H1 (cell line): ENCODE measurements around the gene TVP23A. TPM values are rescaled to one million over a fixed set of nuclear protein-coding genes. Genes with fewer than 3 reads are reported as not detected.

Source experiments
- CTCF ChIA-PET: fragments of 300-600 bp; sonication (Branson Sonifier 250); formaldehyde crosslinking; loops from one replicate; lab custom pipeline; 2021; ENCODE audit not compliant: partially characterized antibody; lab: Charles Lee
- POLR2A ChIA-PET: fragments of 300-600 bp; sonication (Branson Sonifier 250); formaldehyde crosslinking; loops from one replicate; lab custom pipeline; 2021; ENCODE audit warnings: inconsistent platforms; ENCODE audit not compliant: partially characterized antibody; lab: Charles Lee
- DNase-seq, 2 experiments: peaks; one replicate each; pipeline versions ENCODE4 v3.0.0 to v3.0.0-alpha.2; 2010 to 2022; ENCODE audit warnings: low spot score in 2 of 2, low read depth in 1 of 2, mixed read lengths in 1 of 2
- FAIRE-seq: peaks from 2 replicates; lab custom pipeline; 2011; peaks lifted over from hg19 to GRCh38; lab: Jason Lieb, UNC
- H2AFZ ChIP-seq: 2 replicates; pipeline ENCODE4 v1.8.1; 2012; ENCODE audit warnings: low read length, inconsistent platforms
- H2AK5ac ChIP-seq: 2 replicates; pipeline ENCODE4 v1.6.1; 2013; ENCODE audit warnings: low read depth, low read length
- H2BK120ac ChIP-seq: replicated peaks from 2 replicates; pipeline ENCODE3; 2013; ENCODE audit warnings: low read depth, low read length, inconsistent platforms
- H2BK12ac ChIP-seq: 2 replicates; pipeline ENCODE4 v1.6.1; 2013; ENCODE audit warnings: low read depth, low read length
- H2BK15ac ChIP-seq: 2 replicates; pipeline ENCODE4 v1.6.1; 2013; ENCODE audit warnings: low read length
- H2BK20ac ChIP-seq: 2 replicates; pipeline ENCODE4 v1.6.1; 2013; ENCODE audit warnings: low read length
- H2BK5ac ChIP-seq: 2 replicates; pipeline ENCODE4 v1.6.1; 2013; ENCODE audit warnings: low read depth, low read length
- H3K14ac ChIP-seq: 2 replicates; pipeline ENCODE4 v1.6.1; 2013; ENCODE audit warnings: inconsistent platforms; ENCODE audit not compliant: insufficient read length
- H3K18ac ChIP-seq: 2 replicates; pipeline ENCODE4 v1.6.1; 2013; ENCODE audit warnings: low read length; ENCODE audit errors: extremely low read depth
- H3K23ac ChIP-seq: 2 replicates; pipeline ENCODE4 v1.6.1; 2013; ENCODE audit warnings: inconsistent platforms; ENCODE audit not compliant: insufficient read length
- H3K23me2 ChIP-seq: 2 replicates; pipeline ENCODE4 v1.6.1; 2013; ENCODE audit warnings: low read depth, low read length
- H3K27ac ChIP-seq: 2 replicates; pipeline ENCODE4 v1.6.1; 2011; ENCODE audit warnings: low read depth, low read length, inconsistent platforms
- H3K27me3 ChIP-seq, 4 experiments: replicated peaks in 1 of 4; 1 replicate in 1 of 4; 2 replicates in 3 of 4; pipeline versions ENCODE4 v1.6.1 to v1.8.1; 2011 to 2013; ENCODE audit warnings: low read length in 3 of 4, mild to moderate bottlenecking in 3 of 4, inconsistent platforms in 2 of 4, mixed read lengths in 2 of 4, moderate library complexity in 1 of 4; ENCODE audit not compliant: control insufficient read depth in 3 of 4, insufficient read depth in 3 of 4; ENCODE audit errors: extremely low read depth in 1 of 4
- H3K36me3 ChIP-seq, 4 experiments: 2 replicates each; pipeline versions ENCODE4 v1.6.1 to v1.8.1; 2011 to 2013; ENCODE audit warnings: mild to moderate bottlenecking in 4 of 4, low read length in 3 of 4, moderate library complexity in 2 of 4, control low read depth in 1 of 4, inconsistent platforms in 1 of 4; ENCODE audit not compliant: insufficient read depth in 4 of 4, control insufficient read depth in 2 of 4
- H3K4ac ChIP-seq: replicated peaks from 2 replicates; pipeline ENCODE3; 2013; ENCODE audit warnings: low read length, low read depth, mixed read lengths, inconsistent platforms; ENCODE audit not compliant: insufficient read length
- H3K4me1 ChIP-seq, 4 experiments: replicated peaks in 1 of 4; 1 replicate in 1 of 4; 2 replicates in 3 of 4; pipeline versions ENCODE4 v1.6.1 to v1.8.1; 2011 to 2013; ENCODE audit warnings: low read length in 3 of 4, inconsistent platforms in 2 of 4, mixed read lengths in 1 of 4; ENCODE audit not compliant: insufficient read depth in 4 of 4, control insufficient read depth in 3 of 4
- H3K4me2 ChIP-seq, 2 experiments: 2 replicates each; pipeline versions ENCODE4 v1.6.1 to v1.8.1; 2011 to 2013; ENCODE audit warnings: low read depth in 2 of 2, low read length in 2 of 2, control low read depth in 1 of 2, inconsistent platforms in 1 of 2, mild to moderate bottlenecking in 1 of 2; ENCODE audit not compliant: insufficient read depth in 1 of 2
- H3K4me3 ChIP-seq, 4 experiments: fragments of 200-600, 300-600 bp in 1 of 4; sonication (generic), shearing (Covaris generic), sonication (Bioruptor Twin) in 1 of 4; 2 replicates each; pipeline versions ENCODE4 v1.5.1 to v1.8.1; 2011 to 2016; ENCODE audit warnings: low read length in 4 of 4, low read depth in 3 of 4, control low read depth in 2 of 4, inconsistent platforms in 2 of 4, mild to moderate bottlenecking in 2 of 4, mixed read lengths in 1 of 4, moderate library complexity in 1 of 4; ENCODE audit not compliant: insufficient read depth in 2 of 4; ENCODE audit errors: extremely low read depth in 1 of 4
- H3K56ac ChIP-seq: replicated peaks from 2 replicates; pipeline ENCODE3; 2013; ENCODE audit warnings: low read depth, mild to moderate bottlenecking, mixed read lengths, low read length, inconsistent platforms; ENCODE audit not compliant: insufficient read length
- H3K79me1 ChIP-seq: 2 replicates; pipeline ENCODE4 v1.6.1; 2013; ENCODE audit warnings: low read depth, low read length, control low read depth
- H3K79me2 ChIP-seq, 2 experiments: 2 replicates each; pipeline versions ENCODE4 v1.6.1 to v1.8.1; 2012 to 2013; ENCODE audit warnings: low read length in 2 of 2, mild to moderate bottlenecking in 2 of 2, inconsistent platforms in 1 of 2; ENCODE audit not compliant: insufficient read depth in 2 of 2, control insufficient read depth in 1 of 2
- H3K9ac ChIP-seq, 4 experiments: replicated peaks in 1 of 4; 1 replicate in 1 of 4; 2 replicates in 3 of 4; pipeline versions ENCODE4 v1.6.1 to v1.8.1; 2011 to 2013; ENCODE audit warnings: low read depth in 3 of 4, low read length in 3 of 4, control low read depth in 2 of 4, mild to moderate bottlenecking in 2 of 4, moderate library complexity in 2 of 4, inconsistent platforms in 1 of 4; ENCODE audit errors: extremely low read depth in 1 of 4
- H3K9me3 ChIP-seq, 2 experiments: 2 replicates each; pipeline versions ENCODE4 v1.6.1 to v1.8.1; 2012 to 2013; ENCODE audit warnings: mild to moderate bottlenecking in 2 of 2, moderate library complexity in 2 of 2, control low read depth in 1 of 2, inconsistent platforms in 1 of 2, low read depth in 1 of 2, low read length in 1 of 2, mixed read lengths in 1 of 2; ENCODE audit not compliant: insufficient read depth in 2 of 2
- H4K20me1 ChIP-seq, 2 experiments: replicated peaks in 1 of 2; 2 replicates each; pipeline versions ENCODE3 to v1.8.1; 2011 to 2013; ENCODE audit warnings: inconsistent platforms in 2 of 2, low read length in 2 of 2, mild to moderate bottlenecking in 1 of 2; ENCODE audit not compliant: insufficient read depth in 2 of 2, control insufficient read depth in 1 of 2
- H4K5ac ChIP-seq: 2 replicates; pipeline ENCODE4 v1.6.1; 2013; ENCODE audit warnings: low read length, low read depth, mixed read lengths, inconsistent platforms; ENCODE audit not compliant: insufficient read length
- H4K8ac ChIP-seq: 2 replicates; pipeline ENCODE4 v1.8.0; 2013; ENCODE audit warnings: mild to moderate bottlenecking, moderate library complexity, low read length, inconsistent platforms; ENCODE audit not compliant: insufficient read depth; ENCODE audit errors: extremely low read depth
- H4K91ac ChIP-seq: replicated peaks from 2 replicates; pipeline ENCODE3; 2013; ENCODE audit warnings: low read length, mixed read lengths, inconsistent platforms; ENCODE audit not compliant: insufficient read length
- ASH2L ChIP-seq: fragments of 200-600, 300-600 bp; sonication (generic); IDR thresholded peaks from one replicate; pipeline ENCODE4 v1.7.1; 2017; ENCODE audit warnings: low read length
- MAFK ChIP-seq: IDR thresholded peaks from 2 replicates; pipeline ENCODE4 v1.6.1; 2012; ENCODE audit warnings: low read depth, mild to moderate bottlenecking, improper control_type of control experiment, low read length
- SIN3A ChIP-seq, 2 experiments: IDR thresholded peaks in 1 of 2; conservative IDR thresholded peaks in 1 of 2; 2 replicates each; pipeline ENCODE4 v1.6.1; 2011 to 2012; ENCODE audit warnings: low read length in 2 of 2, improper control_type of control experiment in 1 of 2, low read depth in 1 of 2, mild to moderate bottlenecking in 1 of 2
- WGBS, 2 experiments: shearing (Covaris generic) in 1 of 2; methylation state at CpG; one replicate each; pipeline versions ENCODE4 v1.1.6 to v1.1.7; 2013 to 2015; ENCODE audit warnings: low lambda C conversion rate in 2 of 2, mixed read lengths in 2 of 2, inconsistent platforms in 1 of 2, low coverage in 1 of 2, missing lambda C conversion rate in 1 of 2; ENCODE audit not compliant: insufficient replicate concordance in 2 of 2, insufficient coverage in 1 of 2, insufficient read length in 1 of 2; ENCODE audit errors: extremely low coverage in 1 of 2, missing lambda C conversion rate in 1 of 2; 5-methylcytosine and 5-hydroxymethylcytosine counted together
- polyA plus RNA-seq, 7 experiments: library from polyadenylated mRNA; depleted of rRNA in 3 of 7; stranded (reverse) in 5 of 7; unstranded in 2 of 7; fragments of >200 nt in 5 of 7; fragments of 200-250 nt in 2 of 7; gene quantifications; 1 replicate in 5 of 7; 2 replicates in 1 of 7; 4 replicates in 1 of 7; pipeline versions ENCODE4 v1.2.1 to v1.2.3, GENCODE V29; 2011 to 2013; ENCODE audit warnings: missing spikeins in 2 of 7, mixed read lengths in 2 of 7
- total RNA-seq: library from RNA; stranded (reverse); fragmentation: NEBNext Ultra II Directional; extraction: Animal tissue kit (Norgen Biotek cat#: 25700); gene quantifications from 2 replicates; pipeline ENCODE4 v1.2.1, GENCODE V29; 2021

The TVP23A gene
- total and polyA plus RNA-seq, 2 of the 8 experiments (the other 6 are each of a cell fraction or from before 2014, with no cell fraction given): 2.2 to 3.1 TPM

GRCh38 chr16:10840703-10841102, 22.1 kb upstream of the TVP23A start:
- no peak overlapping the region for H3K14ac ChIP-seq
- H3K18ac ChIP-seq: no peak overlapping the region
- H3K9ac ChIP-seq: no peak overlapping the region
- no peaks in the 10 kb centered on the region for H3K79me1 ChIP-seq
- no peak overlapping the region for H3K4me2 ChIP-seq
- POLR2A ChIA-PET: no interaction called here
- no peak overlapping the region for H3K4me3 ChIP-seq
- TF ChIP-seq ASH2L: no peak
- no peak for TF ChIP-seq SIN3A (conservative IDR thresholded peaks at IDR 0.05 in 1 of 2, IDR thresholded peaks at IDR 0.05 in 1 of 2; ENCODE audit: low read depth in 1 of 2, low read length in 2 of 2)
- TF ChIP-seq MAFK: no peak
- CTCF ChIA-PET: interaction anchor here (1.0 to 1.1 kb wide), 2 partner anchors 78 to 299 kb away, joined by 3 to 4 read pairs; no protein-coding TSS in a partner anchor
- no peaks in the 10 kb centered on the region for H3K27me3 ChIP-seq
- FAIRE-seq (no peak), DNase-seq (no peak)
- H3K27ac ChIP-seq: no peak overlapping the region
- no peaks in the 10 kb centered on the region for H3K79me2 ChIP-seq
- H3K36me3 ChIP-seq: no peaks in the 10 kb centered on the region
- H4K5ac ChIP-seq: no peak overlapping the region
- H2BK120ac ChIP-seq: no peak overlapping the region
- no peak overlapping the region for H2BK5ac ChIP-seq
- H2AK5ac ChIP-seq: no peak overlapping the region
- H2AFZ ChIP-seq: peak overlapping the region; percentile 21; the same call in 1 of the 2 replicates
- H4K8ac ChIP-seq: no peak overlapping the region
- H3K4ac ChIP-seq: no peak overlapping the region
- no peak overlapping the region for H4K91ac ChIP-seq
- H2BK15ac ChIP-seq: no peak overlapping the region
- H3K23ac ChIP-seq: no peak overlapping the region
- H2BK20ac ChIP-seq: no peak overlapping the region
- no peaks in the 10 kb centered on the region for H4K20me1 ChIP-seq
- no peaks in the 10 kb centered on the region for H3K23me2 ChIP-seq
- 84% methylated on average over 16 of the region's 16 CpGs; no CpG with 5 or more reads in 1 of the 2 experiments for WGBS, 2 experiments
- no peak overlapping the region for H3K56ac ChIP-seq
- H2BK12ac ChIP-seq: no peak overlapping the region
- 0 out of 7 replicates have a peak, but pooled peaks cover 0 to 2% (median under 1%) of the 10 kb centered on the region in 4 experiments for H3K4me1 ChIP-seq
- H3K9me3 ChIP-seq: no peaks in the 10 kb centered on the region
